ENCODE results near the gene GPD2. TPM values are rescaled to one million over a fixed set of nuclear protein-coding genes. Genes with fewer than 3 reads are reported as not detected.

GPD2 gene
- total RNA-seq, 1 donor from 2014 or later, result 41.9 TPM

GRCh38 chr2:156541706-156542105, 105.5 kb downstream of the GPD2 start:
- no peak overlapping the region for H3K4me3 ChIP-seq
- no peaks in the 10 kb centered on the region for H3K36me3 ChIP-seq
- intact Hi-C loops (cut with DNase I), result no loop called here
- H3K4me1 ChIP-seq, result no peaks in the 10 kb centered on the region
- no peak overlapping the region for H3K27ac ChIP-seq
- TF ChIP-seq, protein P1, sequence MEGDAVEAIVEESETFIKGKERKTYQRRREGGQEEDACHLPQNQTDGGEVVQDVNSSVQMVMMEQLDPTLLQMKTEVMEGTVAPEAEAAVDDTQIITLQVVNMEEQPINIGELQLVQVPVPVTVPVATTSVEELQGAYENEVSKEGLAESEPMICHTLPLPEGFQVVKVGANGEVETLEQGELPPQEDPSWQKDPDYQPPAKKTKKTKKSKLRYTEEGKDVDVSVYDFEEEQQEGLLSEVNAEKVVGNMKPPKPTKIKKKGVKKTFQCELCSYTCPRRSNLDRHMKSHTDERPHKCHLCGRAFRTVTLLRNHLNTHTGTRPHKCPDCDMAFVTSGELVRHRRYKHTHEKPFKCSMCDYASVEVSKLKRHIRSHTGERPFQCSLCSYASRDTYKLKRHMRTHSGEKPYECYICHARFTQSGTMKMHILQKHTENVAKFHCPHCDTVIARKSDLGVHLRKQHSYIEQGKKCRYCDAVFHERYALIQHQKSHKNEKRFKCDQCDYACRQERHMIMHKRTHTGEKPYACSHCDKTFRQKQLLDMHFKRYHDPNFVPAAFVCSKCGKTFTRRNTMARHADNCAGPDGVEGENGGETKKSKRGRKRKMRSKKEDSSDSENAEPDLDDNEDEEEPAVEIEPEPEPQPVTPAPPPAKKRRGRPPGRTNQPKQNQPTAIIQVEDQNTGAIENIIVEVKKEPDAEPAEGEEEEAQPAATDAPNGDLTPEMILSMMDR (IDR thresholded peaks at IDR 0.05), result no peak
- no peaks in the 10 kb centered on the region for H3K9me3 ChIP-seq
- H3K27me3 ChIP-seq, result no peaks in the 10 kb centered on the region
- DNase-seq, result no peak
- ATAC-seq, result no peak

DNA sequence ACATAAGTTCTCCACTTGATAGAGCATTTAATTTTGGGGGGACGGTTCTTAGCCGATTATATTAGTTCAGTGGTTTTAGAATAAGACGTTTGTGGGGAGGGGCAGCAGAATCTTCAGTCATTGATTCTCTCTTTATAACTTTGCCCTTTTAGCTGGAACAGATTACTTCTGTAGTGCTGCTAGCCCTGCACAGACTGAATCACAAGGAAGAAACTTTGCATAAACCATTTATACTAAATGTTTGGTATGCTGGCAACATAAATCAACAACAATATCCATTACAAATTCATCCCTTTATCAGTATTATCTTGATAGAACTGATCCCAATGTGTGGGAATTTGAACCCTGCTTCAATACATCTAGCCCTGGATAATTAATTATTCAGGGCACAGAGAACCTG, 112.2 kb downstream of the GPD2 start:
- TF ChIP-seq, protein P1 (IDR thresholded peaks at IDR 0.05), result no peak
- Histone ChIP-seq H3K4me1 (no peaks in the 10 kb centered on the region), H3K27ac (no peak overlapping the region), H3K4me3 (no peak overlapping the region), H3K36me3 (no peaks in the 10 kb centered on the region), H3K9me3 (no peaks in the 10 kb centered on the region), H3K27me3 (no peaks in the 10 kb centered on the region)
- no peak for ATAC-seq
- intact Hi-C loops (cut with DNase I), result no loop called here
- no peak for DNase-seq

DNA sequence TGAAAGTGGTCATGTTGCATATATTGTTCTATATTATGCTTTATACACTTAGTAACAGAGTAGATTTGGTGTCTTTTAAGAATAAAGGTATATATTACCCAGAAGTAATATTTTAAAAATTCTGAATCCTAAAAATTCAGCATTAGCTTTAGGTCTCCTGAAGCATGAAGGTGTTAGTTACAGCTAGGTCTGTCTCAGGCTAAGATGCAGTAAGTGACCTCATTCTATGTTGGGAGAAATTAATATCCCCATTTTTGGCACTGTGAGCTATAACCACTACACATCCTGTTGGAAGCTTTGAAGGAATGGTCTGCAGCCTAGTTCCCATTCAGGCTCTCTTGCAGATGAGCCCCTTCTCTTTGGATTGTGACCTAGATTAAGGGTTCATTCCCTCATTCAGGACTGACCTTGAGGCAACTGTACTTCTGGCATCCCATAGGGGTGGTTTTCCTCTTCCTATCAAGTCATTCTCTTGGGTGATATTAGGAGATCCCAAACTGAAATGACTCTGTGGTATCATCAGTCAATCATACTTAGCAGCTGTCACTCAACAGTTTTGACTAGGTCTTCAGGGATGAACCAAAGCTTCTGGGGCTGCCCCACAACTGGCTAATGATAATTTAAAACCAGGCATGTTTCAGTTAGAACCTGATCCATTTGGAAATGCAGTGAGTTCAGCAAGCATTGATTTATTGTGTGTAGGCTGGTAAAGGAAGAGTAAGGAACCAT, 117.7 kb downstream of the GPD2 start:
- Histone ChIP-seq H3K36me3 (peaks cover 18% of the 10 kb centered on the region), H3K27ac (no peak overlapping the region), H3K4me1 (no peaks in the 10 kb centered on the region), H3K9me3 (no peaks in the 10 kb centered on the region), H3K27me3 (no peaks in the 10 kb centered on the region), H3K4me3 (no peak overlapping the region)
- ATAC-seq, result no peak
- TF ChIP-seq, protein P1 (IDR thresholded peaks at IDR 0.05), result no peak
- intact Hi-C loops (cut with DNase I), result no loop called here
- no peak for DNase-seq

DNA sequence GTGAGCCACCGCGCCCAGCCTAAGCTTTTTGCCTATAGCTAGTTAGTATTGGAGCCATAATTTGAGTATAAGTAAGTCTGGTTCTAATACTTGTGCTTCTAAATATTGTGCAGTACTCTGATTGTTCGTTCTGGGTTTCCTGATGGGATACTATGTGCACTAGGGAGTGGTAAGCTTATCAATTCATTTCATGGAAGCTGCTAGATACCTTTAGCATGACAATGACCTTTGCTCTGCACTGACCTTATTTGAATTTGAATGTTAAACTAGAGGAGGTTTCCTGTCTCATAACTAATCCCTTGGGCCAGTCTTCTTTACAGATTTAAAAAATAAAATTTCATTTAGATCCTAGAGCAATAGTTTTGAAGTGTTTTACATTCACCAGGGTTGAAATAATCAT, 125.1 kb downstream of the GPD2 start:
- TF ChIP-seq, protein P1 (IDR thresholded peaks at IDR 0.05), result no peak
- DNase-seq (no peak), ATAC-seq (no peak)
- no peaks in the 10 kb centered on the region for H3K4me1 ChIP-seq
- no peaks in the 10 kb centered on the region for H3K27me3 ChIP-seq
- H3K27ac ChIP-seq, result no peak overlapping the region
- H3K4me3 ChIP-seq, result no peak overlapping the region
- intact Hi-C loops (cut with DNase I), result no loop called here
- H3K36me3 ChIP-seq, result peaks cover 22% of the 10 kb centered on the region
- no peaks in the 10 kb centered on the region for H3K9me3 ChIP-seq

DNA sequence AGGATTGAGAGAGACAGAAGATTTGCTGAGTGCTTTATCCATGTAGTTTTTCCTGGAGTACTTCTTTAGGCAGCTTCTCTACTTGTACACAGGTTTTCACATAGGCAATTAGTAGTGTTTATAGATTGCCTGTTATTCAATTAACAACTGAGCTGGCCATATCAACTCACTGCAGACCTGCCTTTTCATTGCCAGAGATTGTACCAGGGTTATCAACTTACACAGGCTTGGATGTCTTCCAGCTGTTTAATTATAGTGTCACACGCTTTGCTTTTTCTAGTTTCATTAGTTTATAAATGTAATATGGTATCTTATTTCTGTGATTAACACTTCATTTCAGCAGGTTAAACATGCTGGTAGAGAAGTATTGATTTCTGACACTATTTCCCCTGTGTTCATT, 125.9 kb downstream of the GPD2 start:
- H3K4me3 ChIP-seq, result no peak overlapping the region
- no peaks in the 10 kb centered on the region for H3K27me3 ChIP-seq
- TF ChIP-seq, protein P1 (IDR thresholded peaks at IDR 0.05), result no peak
- H3K9me3 ChIP-seq, result no peaks in the 10 kb centered on the region
- H3K4me1 ChIP-seq, result no peaks in the 10 kb centered on the region
- DNase-seq (no peak), ATAC-seq (no peak)
- intact Hi-C loops (cut with DNase I), result no loop called here
- no peak overlapping the region for H3K27ac ChIP-seq
- H3K36me3 ChIP-seq, result peaks cover 19% of the 10 kb centered on the region

Data from upper lobe of right lung (tissue), 1 donor.